Panc1 (cell line): ENCODE results near the gene NFATC1. TPM values are rescaled to one million over a fixed set of nuclear protein-coding genes. Genes with fewer than 3 reads are reported as not detected.

Source experiments
- ATAC-seq: fragments of 200-7000 bp; cut with Tn5 transposase; 2 replicates; pipeline ENCODE4 v1.9.1; 2020; ENCODE audit warnings: mild to moderate bottlenecking, moderate library complexity
- BruUV-seq: library from RNA; stranded (reverse); fragments of 400-500 nt; replicated peaks from 2 replicates; lab custom pipeline; 2021; lab: Mats Ljungman, UMichigan
- CTCF ChIA-PET: fragments of 300-600 bp; sonication (Branson Sonifier 250); formaldehyde crosslinking; loops from one replicate; lab custom pipeline; 2022; ENCODE audit warnings: antibody characterized with exemption; lab: Charles Lee
- POLR2A ChIA-PET: fragments of 300-600 bp; sonication (Branson Sonifier 250); formaldehyde crosslinking; loops from one replicate; lab custom pipeline; 2022; ENCODE audit warnings: antibody characterized with exemption; lab: Charles Lee
- DNase-seq: peaks from one replicate; pipeline ENCODE4 v3.0.0-alpha.2; 2010; ENCODE audit warnings: low read depth, low spot score
- H3K27ac ChIP-seq: 2 replicates; pipeline ENCODE4 v1.5.1; 2011; ENCODE audit warnings: mild to moderate bottlenecking, low read length, inconsistent platforms
- H3K27me3 ChIP-seq: fragments of 200-500 bp; sonication (Bioruptor generic); 2 replicates; pipeline ENCODE4 v1.6.0; 2014; ENCODE audit warnings: low read length, inconsistent platforms; ENCODE audit not compliant: control insufficient read depth, insufficient read depth
- H3K36me3 ChIP-seq: fragments of 200-500 bp; sonication (Bioruptor generic); 2 replicates; pipeline ENCODE4 v1.5.1; 2014; ENCODE audit warnings: inconsistent platforms, mild to moderate bottlenecking, low read length, moderate library complexity; ENCODE audit not compliant: control insufficient read depth, insufficient read depth
- H3K4me1 ChIP-seq: 2 replicates; pipeline ENCODE4 v1.5.1; 2011; ENCODE audit warnings: inconsistent platforms, mild to moderate bottlenecking, low read length, moderate library complexity; ENCODE audit not compliant: control insufficient read depth, insufficient read depth
- H3K4me3 ChIP-seq, 2 experiments: 2 replicates each; pipeline ENCODE4 v1.5.1; 2011 to 2012; ENCODE audit warnings: low read depth in 2 of 2, low read length in 2 of 2, mild to moderate bottlenecking in 2 of 2, inconsistent platforms in 1 of 2, moderate library complexity in 1 of 2
- H3K9me3 ChIP-seq: fragments of 200-500 bp; sonication (Bioruptor generic); 2 replicates; pipeline ENCODE4 v1.5.1; 2014; ENCODE audit warnings: low read depth, mild to moderate bottlenecking, inconsistent platforms, low read length, moderate library complexity; ENCODE audit not compliant: control insufficient read depth, insufficient read depth
- POLR2AphosphoS5 ChIP-seq: IDR thresholded peaks from 2 replicates; pipeline ENCODE4 v1.6.1; 2012; ENCODE audit warnings: mild to moderate bottlenecking, low read depth, low read length, moderate library complexity
- REST ChIP-seq, 2 experiments: IDR thresholded peaks; 2 replicates each; pipeline ENCODE4 v1.6.1; 2011 to 2012; ENCODE audit warnings: low read depth in 2 of 2, control low read depth in 1 of 2, low read length in 1 of 2, mild to moderate bottlenecking in 1 of 2, moderate library complexity in 1 of 2; ENCODE audit not compliant: insufficient read depth in 1 of 2
- SIN3A ChIP-seq: IDR thresholded peaks from 2 replicates; pipeline ENCODE4 v1.6.1; 2012; ENCODE audit warnings: low read depth, mild to moderate bottlenecking, low read length, moderate library complexity, borderline replicate concordance; ENCODE audit not compliant: insufficient read depth
- TCF7L2 ChIP-seq: IDR thresholded peaks from 2 replicates; pipeline ENCODE4 v1.6.1; 2011; ENCODE audit warnings: mild to moderate bottlenecking, low read depth, low read length, inconsistent platforms
- in situ Hi-C: cut with HindIII; loops from 2 replicates; pipeline ENCODE4 v1.10.0; 2016; ENCODE audit warnings: low sequenced_read_pairs, low pct_unique_long_range_greater_than_20kb
- intact Hi-C: fragments of 100-400 bp; cut with micrococcal nuclease; formaldehyde crosslinking; loops from one replicate; pipeline ENCODE4 v1.10.0; 2022; ENCODE audit not compliant: unreplicated experiment
- total RNA-seq: library from RNA; stranded (reverse); gene quantifications from one replicate; pipeline ENCODE4 v1.2.1, GENCODE V29; 2021; ENCODE audit not compliant: unreplicated experiment
- TF ChIP-seq, protein P1 (sequence below): fragments of 450-650 bp; IDR thresholded peaks from 2 replicates; pipeline ENCODE4 v1.5.1; 2017; ENCODE audit warnings: mild to moderate bottlenecking

NFATC1 gene
- total RNA-seq, 1 experiment from 2014 or later, result 30.8 TPM

DNA sequence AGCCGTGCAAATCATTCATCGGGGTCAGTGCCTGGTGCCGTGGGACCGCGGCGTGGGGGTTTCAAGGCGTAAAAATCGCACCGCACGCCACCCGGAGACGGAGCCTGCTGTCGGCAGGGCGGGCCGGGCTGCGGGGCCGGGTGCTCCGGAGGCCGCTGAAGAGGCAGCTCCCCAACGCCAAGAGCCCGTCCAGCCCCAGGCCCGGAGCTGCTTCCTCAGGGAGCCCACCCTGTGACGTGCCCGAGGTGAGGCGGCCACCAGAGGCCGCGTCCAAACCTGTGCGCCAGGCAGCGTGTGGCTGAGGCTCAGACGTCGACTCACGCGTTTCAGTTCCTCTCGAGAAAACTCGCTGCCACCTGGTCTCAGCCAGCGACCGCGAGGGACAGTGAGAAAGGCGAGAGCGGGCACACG, 98.1 kb downstream of the NFATC1 start:
- H3K9me3 ChIP-seq, result peaks cover 9% of the 10 kb centered on the region; the same call in 1 of the 2 replicates
- no peak overlapping the region for H3K4me3 ChIP-seq
- H3K4me1 ChIP-seq, result no peaks in the 10 kb centered on the region
- DNase-seq, result no peak
- H3K27ac ChIP-seq, result no peak overlapping the region
- H3K27me3 ChIP-seq, result no peaks in the 10 kb centered on the region
- ChIA-PET POLR2A (no interaction called here), CTCF (no interaction called here)
- in situ Hi-C loops, result no loop called here
- ATAC-seq, result no peak
- TF ChIP-seq, protein P1, sequence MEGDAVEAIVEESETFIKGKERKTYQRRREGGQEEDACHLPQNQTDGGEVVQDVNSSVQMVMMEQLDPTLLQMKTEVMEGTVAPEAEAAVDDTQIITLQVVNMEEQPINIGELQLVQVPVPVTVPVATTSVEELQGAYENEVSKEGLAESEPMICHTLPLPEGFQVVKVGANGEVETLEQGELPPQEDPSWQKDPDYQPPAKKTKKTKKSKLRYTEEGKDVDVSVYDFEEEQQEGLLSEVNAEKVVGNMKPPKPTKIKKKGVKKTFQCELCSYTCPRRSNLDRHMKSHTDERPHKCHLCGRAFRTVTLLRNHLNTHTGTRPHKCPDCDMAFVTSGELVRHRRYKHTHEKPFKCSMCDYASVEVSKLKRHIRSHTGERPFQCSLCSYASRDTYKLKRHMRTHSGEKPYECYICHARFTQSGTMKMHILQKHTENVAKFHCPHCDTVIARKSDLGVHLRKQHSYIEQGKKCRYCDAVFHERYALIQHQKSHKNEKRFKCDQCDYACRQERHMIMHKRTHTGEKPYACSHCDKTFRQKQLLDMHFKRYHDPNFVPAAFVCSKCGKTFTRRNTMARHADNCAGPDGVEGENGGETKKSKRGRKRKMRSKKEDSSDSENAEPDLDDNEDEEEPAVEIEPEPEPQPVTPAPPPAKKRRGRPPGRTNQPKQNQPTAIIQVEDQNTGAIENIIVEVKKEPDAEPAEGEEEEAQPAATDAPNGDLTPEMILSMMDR, result no peak
- TF ChIP-seq TCF7L2 (no peak), SIN3A (no peak), POLR2AphosphoS5 (no peak), REST (IDR thresholded peaks at IDR 0.05; ENCODE audit: insufficient read depth in 1 of 2, low read depth in 2 of 2, low read length in 1 of 2) (no peak)
- intact Hi-C loops, result no loop called here
- no peaks in the 10 kb centered on the region for H3K36me3 ChIP-seq
- BruUV-seq, result no TSS peak

GRCh38 chr18:79494936-79495335, 99.2 kb downstream of the NFATC1 start:
- no TSS peak for BruUV-seq

More at GRCh38 chr18:79494936-79495335, 99.2 kb downstream of the NFATC1 start:
- in situ Hi-C loops, result no loop called here
- Histone ChIP-seq H3K27ac (no peak overlapping the region), H3K4me3 (no peak overlapping the region), H3K36me3 (no peaks in the 10 kb centered on the region), H3K9me3 (peaks cover 20% of the 10 kb centered on the region; the same call in 1 of the 2 replicates), H3K4me1 (no peaks in the 10 kb centered on the region), H3K27me3 (no peaks in the 10 kb centered on the region)
- TF ChIP-seq REST (IDR thresholded peaks at IDR 0.05; ENCODE audit: insufficient read depth in 1 of 2, low read depth in 2 of 2, low read length in 1 of 2) (no peak), TCF7L2 (no peak)
- ATAC-seq (no peak), DNase-seq (no peak)
- intact Hi-C loops, result no loop called here
- CTCF ChIA-PET, result no interaction called here
- POLR2A ChIA-PET, result no interaction called here
